NCI-H2227 (cell line): Measurements from ENCODE around the gene WFDC13.
A peak's percentile ranks its signal among the peaks of the same experiment; 100 is the strongest.
"Not testable (repeated sequence)": the region's sequence is repeated elsewhere in the genome, so short reads cannot be mapped to it uniquely, and the experiment has no call there.

ENCODE experiments used
- DNase-seq: peaks from one replicate; lab custom pipeline; 2025; ENCODE audit not compliant: unreplicated experiment; lab: John Stamatoyannopoulos, UW

WFDC13 gene

GRCh38 chr20:45701873-45702272 is at the start of gene WFDC13:
WFDC13 (plus strand) TSS chr20:45702038; CDS start chr20:45702124, 86 bp downstream.
- DNase-seq: no peak

GRCh38 chr20:45657038-45657437 is 44.8 kb upstream of the WFDC13 start:
- DNase-seq: not testable (repeated sequence)

- DNase-seq: no peak
These were observed 31.7 kb upstream of the WFDC13 start, which contains the start of gene WFDC11 for GRCh38 chr20:45670139-45670538. WFDC11 (minus strand) TSS chr20:45670239; CDS start chr20:45650600, 19,639 bp downstream.

- no peak for DNase-seq
These were observed 29.1 kb upstream of the WFDC13 start for GRCh38 chr20:45672765-45673164.

GRCh38 chr20:45679650-45680049 is 22.2 kb upstream of the WFDC13 start:
- DNase-seq: no peak

- no peak for DNase-seq
These were observed 15.9 kb upstream of the WFDC13 start for GRCh38 chr20:45685896-45686295.

GRCh38 chr20:45693346-45693745 is 8.5 kb upstream of the WFDC13 start:
- not testable (repeated sequence) for DNase-seq

- DNase-seq: no peak
These were observed 6.3 kb upstream of the WFDC13 start for GRCh38 chr20:45695496-45695895.

- no peak for DNase-seq
These were observed 734 bp upstream of the WFDC13 start for GRCh38 chr20:45701104-45701503.

DNA sequence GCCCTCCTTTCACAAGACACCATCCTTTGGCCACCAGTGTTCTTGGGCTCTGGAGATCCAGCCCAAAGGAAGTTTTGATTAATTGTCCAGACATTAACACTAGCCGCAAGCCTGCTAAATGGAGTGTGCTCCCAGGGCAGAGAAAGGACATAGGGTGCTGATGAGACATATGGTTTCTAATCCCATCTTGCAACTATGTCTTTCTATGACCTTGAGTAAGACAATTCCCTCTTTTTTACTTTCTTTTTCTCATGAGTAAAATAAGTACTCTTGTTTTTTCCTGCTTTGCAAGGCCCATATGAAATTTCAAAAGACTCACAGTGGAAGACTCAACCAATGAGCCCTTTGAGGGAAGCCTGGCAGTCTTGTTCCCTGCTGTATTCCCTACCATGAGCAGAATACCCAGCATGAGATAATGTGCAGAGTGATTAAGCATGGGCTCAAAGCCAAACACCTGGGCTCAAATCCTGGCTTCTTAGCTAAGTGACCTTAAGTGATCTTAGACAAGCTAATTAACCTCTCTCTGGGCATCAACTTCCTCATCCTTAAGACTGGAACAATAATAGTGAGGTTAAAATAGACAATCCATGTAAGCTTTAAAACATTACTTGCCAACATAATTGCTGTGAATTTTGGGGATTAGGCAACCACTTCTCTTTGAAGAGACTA is 3.3 kb downstream of the WFDC13 start, which contains the start of gene WFDC10B:
Gene WFDC10B (minus strand): TSS at position 51 of the 669 bp plus-strand sequence. CDS start 19,027 bp downstream, outside the sequence.
- DNase-seq: peak; percentile 52

GRCh38 chr20:45716141-45716688 is 14.4 kb downstream of the WFDC13 start:
- not testable (repeated sequence) for DNase-seq

GRCh38 chr20:45722047-45722446 is 20.2 kb downstream of the WFDC13 start, which contains the start of gene SPINT4:
SPINT4 (plus strand) TSS chr20:45722347; CDS start chr20:45722368, 21 bp downstream.
- no peak for DNase-seq

GRCh38 chr20:45725134-45725533 is 23.3 kb downstream of the WFDC13 start:
- DNase-seq: no peak

- DNase-seq: no peak
These were observed 25.2 kb downstream of the WFDC13 start for GRCh38 chr20:45727044-45727443.

DNA sequence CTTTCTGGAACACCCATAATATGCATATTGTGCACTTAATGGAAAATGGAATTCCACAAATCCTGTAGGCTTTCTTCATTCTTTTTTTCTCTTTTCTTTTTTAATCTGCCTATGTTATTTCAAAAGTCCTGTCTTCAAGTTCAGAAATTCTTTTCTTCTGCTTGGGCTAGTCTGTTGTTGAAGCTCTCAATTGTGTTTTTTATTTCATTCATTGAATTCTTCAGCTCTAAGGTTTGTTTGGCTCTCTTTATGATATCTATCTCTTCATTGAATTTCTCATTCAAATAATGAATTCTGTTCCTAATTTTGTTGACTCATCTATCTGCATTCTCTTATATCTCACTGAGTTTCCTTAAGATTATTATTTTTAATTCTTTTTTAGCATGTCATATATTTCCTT is 30.4 kb downstream of the WFDC13 start:
- DNase-seq: no peak

DNA sequence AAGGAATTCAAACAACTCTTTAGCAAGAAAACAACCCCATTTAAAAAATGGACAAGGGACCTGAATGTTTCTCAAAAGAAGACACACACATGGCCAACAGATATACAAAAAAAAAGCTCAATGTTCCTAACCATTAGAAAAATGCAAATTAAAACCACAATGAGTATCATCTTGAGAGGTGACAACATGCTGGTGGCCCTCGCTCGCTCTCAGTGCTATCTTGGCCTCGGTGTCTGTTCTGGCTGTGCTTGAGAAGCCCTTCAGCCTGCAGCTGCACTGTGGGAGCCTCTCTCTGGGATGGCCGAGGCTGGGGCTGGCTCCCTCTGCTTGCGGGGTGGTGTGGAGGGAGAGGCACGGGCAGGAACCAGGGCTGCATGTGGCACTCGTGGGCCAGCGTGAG is 33.7 kb downstream of the WFDC13 start:
- DNase-seq: no peak

GRCh38 chr20:45735988-45736387 is 34.1 kb downstream of the WFDC13 start:
- DNase-seq: no peak

DNA sequence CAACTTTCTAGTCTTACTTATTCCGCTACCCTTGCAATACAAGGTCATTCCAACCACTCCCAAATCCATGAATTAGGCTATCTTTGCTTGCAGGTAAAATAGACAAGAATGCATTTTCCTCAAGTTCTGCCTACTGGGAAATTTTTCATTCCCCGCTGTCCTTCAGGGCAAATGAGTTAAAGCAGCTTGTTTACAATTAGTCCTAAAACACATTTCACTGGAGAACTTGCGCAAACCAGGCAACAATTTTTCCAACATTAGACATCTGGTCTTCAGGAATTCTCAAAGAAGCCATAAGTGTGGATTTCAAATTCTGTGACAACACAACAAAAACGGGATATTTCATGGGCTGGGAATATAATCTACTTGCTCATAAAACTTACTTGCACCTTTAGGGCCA is 40.8 kb downstream of the WFDC13 start:
- DNase-seq: no peak

DNA sequence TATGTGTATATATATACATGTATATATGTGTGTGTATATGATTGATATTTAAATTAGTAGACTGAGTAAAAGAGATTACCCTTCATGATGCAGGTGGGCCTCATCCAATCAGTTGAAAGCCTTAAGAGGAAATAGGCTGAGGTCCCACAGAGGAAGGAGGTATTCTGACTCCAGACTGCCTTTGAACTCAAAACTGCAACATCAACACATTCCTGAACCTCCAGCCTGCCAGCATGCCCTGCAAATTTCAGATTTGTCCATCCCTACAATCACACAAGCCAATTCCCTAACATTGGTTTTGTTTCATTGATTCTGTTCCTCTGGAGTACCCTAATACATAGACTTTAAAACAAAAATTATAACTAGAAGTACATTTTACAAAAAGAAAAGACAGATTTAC is 43.2 kb downstream of the WFDC13 start:
- DNase-seq: no peak

GRCh38 chr20:45751721-45752120 is 49.9 kb downstream of the WFDC13 start:
- DNase-seq: no peak

GRCh38 chr20:45752746-45753145 is 50.9 kb downstream of the WFDC13 start:
- no peak for DNase-seq

GRCh38 chr20:45758096-45758495 is 56.3 kb downstream of the WFDC13 start:
- DNase-seq: no peak
